Neural crest cell (in vitro differentiated cells): ENCODE results near the gene SEC63. TPM values are rescaled to one million over a fixed set of nuclear protein-coding genes. Genes with fewer than 3 reads are reported as not detected.
"Not testable (repeated sequence)": the region's sequence is repeated elsewhere in the genome, so short reads cannot be mapped to it uniquely, and the experiment has no call there.

Source experiments
- DNase-seq: peaks from one replicate; pipeline ENCODE4 v3.0.0; 2021; ENCODE audit warnings: low read depth, mixed read lengths, low spot score
- H3K27ac Mint-ChIP-seq: one replicate; pipeline ENCODE4 v1.8.0; 2021; ENCODE audit warnings: mild to moderate bottlenecking, mixed read lengths; ENCODE audit not compliant: unreplicated experiment
- H3K27me3 Mint-ChIP-seq: 2 replicates; pipeline ENCODE4 v1.8.0; 2021; ENCODE audit warnings: low read depth, mild to moderate bottlenecking, mixed read lengths
- H3K36me3 Mint-ChIP-seq: 2 replicates; pipeline ENCODE4 v1.8.0; 2021; ENCODE audit warnings: low read depth, mild to moderate bottlenecking, mixed read lengths
- H3K4me1 Mint-ChIP-seq: 2 replicates; pipeline ENCODE4 v1.8.0; 2021; ENCODE audit warnings: mixed read lengths
- H3K4me3 Mint-ChIP-seq: one replicate; pipeline ENCODE4 v1.8.0; 2021; ENCODE audit warnings: mild to moderate bottlenecking, mixed read lengths
- H3K9me3 Mint-ChIP-seq: 2 replicates; pipeline ENCODE4 v1.8.0; 2021; ENCODE audit warnings: mixed read lengths
- long read RNA-seq: library from polyadenylated mRNA; unstranded; transcript quantifications from one replicate; pipeline ENCODE4 v2.0.0, GENCODE V29; 2020
- total RNA-seq: library from RNA; stranded (reverse); gene quantifications from 2 replicates; pipeline ENCODE4 v1.2.1, GENCODE V29; 2021
- TF ChIP-seq, protein P1 (sequence below): fragments of 200-600 bp; sonication (generic); conservative IDR thresholded peaks from 2 replicates; pipeline ENCODE4 v1.5.0; 2021; ENCODE audit warnings: antibody characterized with exemption, mild to moderate bottlenecking

SEC63 gene
- total RNA-seq, result 109 and 114 TPM in 2 replicates
- long read RNA-seq, full-length matches to known transcripts, result 1 of 42 reads
- long read RNA-seq, partial matches to known transcripts, result 32 of 42 reads
- long read RNA-seq, other reads (novel, unspliced or antisense), result 9 of 42 reads

DNA sequence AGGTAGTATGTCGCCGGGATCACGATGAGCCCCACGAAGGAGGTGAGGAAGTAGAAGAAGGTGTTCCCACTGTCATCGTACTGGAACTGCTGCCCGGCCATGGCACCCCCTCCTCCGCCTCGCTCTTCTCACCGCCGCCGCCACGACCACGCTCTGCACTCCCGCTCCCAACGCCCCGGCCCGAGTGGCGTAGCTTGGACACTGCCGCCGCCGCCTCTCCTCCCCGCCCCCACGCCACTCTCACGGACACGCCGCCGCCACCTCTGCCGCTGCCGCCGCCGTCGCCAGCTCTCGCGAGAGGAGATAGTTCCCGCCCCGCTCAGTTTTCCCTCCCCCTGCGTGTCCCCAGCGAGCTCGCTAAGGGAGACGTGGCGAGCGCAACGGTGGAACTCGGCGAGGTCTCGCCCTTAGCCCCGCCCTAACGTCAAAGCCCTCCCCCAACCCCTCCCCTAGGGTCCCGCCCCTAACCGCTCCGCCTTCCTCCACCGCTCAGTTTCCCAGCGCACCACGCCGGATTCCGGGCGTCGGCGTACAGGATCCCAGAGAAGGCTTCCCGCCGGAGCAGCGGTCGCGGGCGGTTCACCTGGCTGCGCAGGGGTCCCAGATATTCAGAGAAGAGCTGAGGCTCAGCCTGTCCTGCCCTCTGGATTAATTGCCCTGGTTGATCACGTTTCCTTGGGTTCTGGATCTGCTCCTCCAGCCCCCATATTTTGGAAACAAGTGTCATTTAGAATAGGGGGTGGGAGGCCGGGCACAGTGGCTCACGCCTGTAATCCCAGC is at the start of gene SEC63:
TSS of gene SEC63 (minus strand) at position 300 of the 780 bp plus-strand sequence. CDS start at position 101, 199 bp downstream.
- Mint-ChIP-seq H3K9me3 (no peaks in the 10 kb centered on the region), H3K4me1 (peaks cover 32% of the 10 kb centered on the region), H3K4me3 (peak within 1 kb of the TSS; percentile 96), H3K27me3 (no peaks in the 10 kb centered on the region), H3K36me3 (peaks cover 7% of the 10 kb centered on the region), H3K27ac (peak within 1 kb of the TSS; percentile 97)
- DNase-seq, result peak; percentile 96
- TF ChIP-seq, protein P1, sequence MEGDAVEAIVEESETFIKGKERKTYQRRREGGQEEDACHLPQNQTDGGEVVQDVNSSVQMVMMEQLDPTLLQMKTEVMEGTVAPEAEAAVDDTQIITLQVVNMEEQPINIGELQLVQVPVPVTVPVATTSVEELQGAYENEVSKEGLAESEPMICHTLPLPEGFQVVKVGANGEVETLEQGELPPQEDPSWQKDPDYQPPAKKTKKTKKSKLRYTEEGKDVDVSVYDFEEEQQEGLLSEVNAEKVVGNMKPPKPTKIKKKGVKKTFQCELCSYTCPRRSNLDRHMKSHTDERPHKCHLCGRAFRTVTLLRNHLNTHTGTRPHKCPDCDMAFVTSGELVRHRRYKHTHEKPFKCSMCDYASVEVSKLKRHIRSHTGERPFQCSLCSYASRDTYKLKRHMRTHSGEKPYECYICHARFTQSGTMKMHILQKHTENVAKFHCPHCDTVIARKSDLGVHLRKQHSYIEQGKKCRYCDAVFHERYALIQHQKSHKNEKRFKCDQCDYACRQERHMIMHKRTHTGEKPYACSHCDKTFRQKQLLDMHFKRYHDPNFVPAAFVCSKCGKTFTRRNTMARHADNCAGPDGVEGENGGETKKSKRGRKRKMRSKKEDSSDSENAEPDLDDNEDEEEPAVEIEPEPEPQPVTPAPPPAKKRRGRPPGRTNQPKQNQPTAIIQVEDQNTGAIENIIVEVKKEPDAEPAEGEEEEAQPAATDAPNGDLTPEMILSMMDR, result no peak

GRCh38 chr6:108005961-108006360 is 48.0 kb upstream of the SEC63 start:
- peaks cover 6% of the 10 kb centered on the region for H3K9me3 Mint-ChIP-seq
- H3K4me3 Mint-ChIP-seq, result no peak overlapping the region
- H3K36me3 Mint-ChIP-seq, result peaks cover 12% of the 10 kb centered on the region
- DNase-seq, result no peak
- TF ChIP-seq, protein P1, result no peak
- peaks cover 23% of the 10 kb centered on the region for H3K4me1 Mint-ChIP-seq
- H3K27ac Mint-ChIP-seq, result no peak overlapping the region
- H3K27me3 Mint-ChIP-seq, result no peaks in the 10 kb centered on the region

DNA sequence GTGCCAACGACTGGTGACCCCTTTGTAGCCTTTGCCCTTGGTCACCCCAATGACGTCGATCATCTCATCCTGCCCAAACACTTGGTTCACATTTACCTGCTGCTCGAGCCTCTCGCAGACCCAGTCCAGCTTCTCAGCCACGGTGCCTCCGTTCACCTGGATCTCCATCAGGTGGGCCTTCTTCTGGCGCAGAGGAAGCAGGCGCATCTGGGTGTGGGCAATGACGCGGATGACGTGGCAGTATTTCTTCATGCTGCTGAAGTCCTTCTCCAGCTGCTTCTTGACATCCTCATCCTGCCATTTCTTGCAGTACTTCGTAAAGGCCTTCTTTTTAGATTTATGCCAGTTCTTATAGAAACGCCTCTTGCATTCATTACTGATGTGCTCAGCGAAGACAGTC is 46.9 kb upstream of the SEC63 start:
- peaks cover 12% of the 10 kb centered on the region for H3K36me3 Mint-ChIP-seq
- H3K27ac Mint-ChIP-seq, result no peak overlapping the region
- H3K4me3 Mint-ChIP-seq, result no peak overlapping the region
- peaks cover 23% of the 10 kb centered on the region for H3K4me1 Mint-ChIP-seq
- no peak for DNase-seq
- H3K27me3 Mint-ChIP-seq, result no peaks in the 10 kb centered on the region
- TF ChIP-seq, protein P1, result no peak
- H3K9me3 Mint-ChIP-seq, result peaks cover 5% of the 10 kb centered on the region

DNA sequence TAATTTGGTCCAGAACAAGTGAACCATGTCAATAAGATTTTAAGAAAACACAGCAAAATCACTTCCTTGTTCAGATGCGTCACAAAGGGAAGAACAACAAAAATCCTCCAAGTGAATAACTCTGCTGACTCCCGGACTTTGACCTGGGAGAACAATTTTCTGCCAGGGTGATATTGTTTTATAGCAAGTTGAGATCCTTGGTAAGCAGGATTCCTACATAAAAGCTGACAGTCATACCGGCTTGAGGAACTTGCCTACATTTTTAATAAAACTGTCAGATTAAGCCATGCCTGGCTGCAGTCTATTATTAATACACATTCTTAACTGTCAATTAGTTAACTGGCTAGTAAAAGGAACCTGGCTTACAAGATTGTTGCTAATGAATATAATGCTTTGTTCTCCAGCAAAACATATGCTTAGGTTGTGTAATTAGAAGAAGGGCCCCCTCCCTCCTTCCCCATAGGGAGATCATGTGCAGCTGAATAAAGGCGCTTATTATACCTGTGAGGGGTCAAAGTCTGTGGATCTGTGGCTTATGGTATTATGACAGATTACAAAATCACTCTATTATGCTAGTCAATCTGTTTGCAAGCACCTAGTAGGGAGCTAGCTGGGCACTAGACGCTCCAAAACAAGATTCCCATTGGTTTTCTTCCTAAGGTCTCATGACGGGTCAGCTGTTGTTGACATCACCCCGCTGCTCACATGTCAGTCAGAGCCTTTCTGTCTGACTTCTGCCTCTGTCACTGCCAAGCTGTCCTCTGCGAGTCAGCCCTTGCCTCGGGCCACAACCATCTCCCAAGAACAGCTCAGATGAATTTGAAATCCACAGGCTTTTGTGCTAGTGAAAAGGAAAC is 44.6 kb upstream of the SEC63 start:
- DNase-seq, result peak; percentile 50
- Mint-ChIP-seq H3K36me3 (peaks cover 2% of the 10 kb centered on the region), H3K4me1 (peaks cover 32% of the 10 kb centered on the region), H3K27me3 (no peaks in the 10 kb centered on the region), H3K9me3 (no peaks in the 10 kb centered on the region), H3K27ac (peak overlapping the region; percentile 67), H3K4me3 (peak overlapping the region; percentile 4)
- TF ChIP-seq, protein P1, result no peak

- peak overlapping the region; percentile 2 for H3K27ac Mint-ChIP-seq
- TF ChIP-seq, protein P1, result no peak
- H3K36me3 Mint-ChIP-seq, result no peaks in the 10 kb centered on the region
- peaks cover 32% of the 10 kb centered on the region for H3K4me1 Mint-ChIP-seq
- H3K4me3 Mint-ChIP-seq, result no peak overlapping the region
- H3K27me3 Mint-ChIP-seq, result no peaks in the 10 kb centered on the region
- no peaks in the 10 kb centered on the region for H3K9me3 Mint-ChIP-seq
- no peak for DNase-seq
These were observed 43.8 kb upstream of the SEC63 start for GRCh38 chr6:108001696-108002231.

GRCh38 chr6:108000259-108000658 is 42.3 kb upstream of the SEC63 start:
- peaks cover 32% of the 10 kb centered on the region for H3K4me1 Mint-ChIP-seq
- H3K27me3 Mint-ChIP-seq, H3K27ac Mint-ChIP-seq, H3K4me3 Mint-ChIP-seq, DNase-seq, H3K9me3 Mint-ChIP-seq, H3K36me3 Mint-ChIP-seq: not testable (repeated sequence)
